22Rv1 (cell line): ENCODE measurements around the gene BTBD17.

Source experiments
- ZFX ChIP-seq: fragments of 450-650 bp; IDR thresholded peaks from 2 replicates; pipeline ENCODE4 v1.6.1; 2017; ENCODE audit warnings: antibody characterized with exemption, borderline replicate concordance
- TF ChIP-seq, protein P1 (sequence below): fragments of 450-650 bp; IDR thresholded peaks from 2 replicates; pipeline ENCODE4 v1.5.1; 2017; ENCODE audit warnings: mild to moderate bottlenecking

GRCh38 chr17:74380959-74381808 is 19.5 kb upstream of the BTBD17 start:
- TF ChIP-seq, protein P1, sequence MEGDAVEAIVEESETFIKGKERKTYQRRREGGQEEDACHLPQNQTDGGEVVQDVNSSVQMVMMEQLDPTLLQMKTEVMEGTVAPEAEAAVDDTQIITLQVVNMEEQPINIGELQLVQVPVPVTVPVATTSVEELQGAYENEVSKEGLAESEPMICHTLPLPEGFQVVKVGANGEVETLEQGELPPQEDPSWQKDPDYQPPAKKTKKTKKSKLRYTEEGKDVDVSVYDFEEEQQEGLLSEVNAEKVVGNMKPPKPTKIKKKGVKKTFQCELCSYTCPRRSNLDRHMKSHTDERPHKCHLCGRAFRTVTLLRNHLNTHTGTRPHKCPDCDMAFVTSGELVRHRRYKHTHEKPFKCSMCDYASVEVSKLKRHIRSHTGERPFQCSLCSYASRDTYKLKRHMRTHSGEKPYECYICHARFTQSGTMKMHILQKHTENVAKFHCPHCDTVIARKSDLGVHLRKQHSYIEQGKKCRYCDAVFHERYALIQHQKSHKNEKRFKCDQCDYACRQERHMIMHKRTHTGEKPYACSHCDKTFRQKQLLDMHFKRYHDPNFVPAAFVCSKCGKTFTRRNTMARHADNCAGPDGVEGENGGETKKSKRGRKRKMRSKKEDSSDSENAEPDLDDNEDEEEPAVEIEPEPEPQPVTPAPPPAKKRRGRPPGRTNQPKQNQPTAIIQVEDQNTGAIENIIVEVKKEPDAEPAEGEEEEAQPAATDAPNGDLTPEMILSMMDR = no peak
- TF ChIP-seq ZFX = no peak
